ENCODE data around the gene POU2AF3.

The POU2AF3 gene

GRCh38 chr11:111329306-111330204, 31.2 kb downstream of the POU2AF3 start:
- DNase-seq = no peak

DNA sequence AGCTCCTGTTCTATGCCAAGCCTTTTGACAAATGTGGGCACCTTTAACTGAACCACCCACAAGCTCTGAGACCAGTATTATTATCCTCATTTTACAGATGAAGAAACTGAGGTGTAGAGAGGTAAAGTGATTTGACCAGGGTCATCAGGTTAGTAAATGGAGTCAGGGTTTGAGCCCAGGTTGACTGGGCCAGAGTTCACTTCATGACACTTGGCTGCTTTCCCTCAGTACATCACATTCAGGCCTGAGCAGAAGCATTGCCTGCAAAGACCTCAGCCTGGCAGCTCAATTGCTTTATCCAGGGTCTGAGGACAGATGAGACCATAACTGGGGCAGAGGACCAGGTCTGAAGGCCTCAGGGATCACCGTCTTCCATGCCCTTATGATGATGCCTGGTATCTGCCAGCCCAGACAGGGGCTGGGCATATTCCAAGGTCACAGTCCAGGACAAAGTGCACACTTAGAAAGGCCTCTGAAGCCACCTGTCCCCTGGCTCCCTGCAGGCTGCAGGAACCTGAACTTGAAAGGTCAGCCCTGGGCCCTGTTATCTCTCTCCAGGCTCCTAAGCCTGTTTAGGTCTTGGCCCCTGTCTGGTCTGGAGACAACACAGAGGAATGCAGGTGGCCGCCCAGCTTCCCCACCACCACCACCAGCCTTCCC, 32.0 kb downstream of the POU2AF3 start:
- no peak for DNase-seq

- DNase-seq = no peak
Observed at GRCh38 chr11:111331711-111332479, 33.5 kb downstream of the POU2AF3 start.

DNA sequence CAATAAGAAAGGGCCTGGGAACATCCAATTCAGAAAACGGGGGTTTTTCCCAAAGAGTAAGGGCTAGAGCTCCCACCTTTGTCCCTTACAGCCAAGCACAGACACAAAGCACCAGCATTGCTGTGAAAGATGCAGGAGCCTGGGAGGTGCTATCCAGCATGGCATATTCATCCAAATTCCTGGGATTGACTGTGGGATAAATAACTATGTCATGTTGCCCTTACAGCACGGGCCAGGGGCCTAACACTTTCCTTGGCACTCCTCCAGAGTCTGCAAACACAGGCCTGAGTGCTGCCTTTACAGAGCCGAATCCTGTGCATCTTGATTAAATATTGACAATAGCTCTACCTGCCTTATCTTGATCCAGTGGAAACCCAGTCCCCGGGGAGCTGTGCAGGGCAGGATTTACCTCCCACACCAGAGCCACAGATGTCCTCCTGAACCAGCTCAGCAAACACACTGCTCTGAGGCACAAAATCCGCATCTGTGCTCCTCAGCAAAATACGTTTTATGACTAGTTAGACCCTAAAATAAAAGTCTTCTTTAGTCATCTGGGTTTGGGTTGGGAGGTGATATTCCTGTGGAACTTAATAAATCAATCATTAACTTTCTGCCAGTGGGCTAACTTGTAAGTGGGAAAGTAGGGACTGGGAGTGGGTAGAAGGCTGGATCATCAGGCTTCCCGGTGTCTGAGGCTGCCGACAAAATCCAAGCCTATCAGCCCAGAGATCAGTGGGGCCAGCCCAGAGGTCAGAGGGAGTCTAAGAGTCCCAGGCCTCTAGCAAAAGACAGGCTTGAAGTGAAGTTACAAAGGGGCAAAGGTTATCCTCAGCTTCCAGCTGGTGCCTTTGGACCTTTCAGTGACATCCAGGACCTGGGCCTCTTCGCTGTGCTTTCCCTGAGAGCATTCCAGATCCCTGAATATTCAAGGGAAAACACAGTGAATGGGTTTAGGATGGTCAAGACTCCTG, 36.5 kb downstream of the POU2AF3 start:
- DNase-seq = no peak

- no peak for DNase-seq
Observed at GRCh38 chr11:111335549-111335948, 37.2 kb downstream of the POU2AF3 start.

GRCh38 chr11:111336062-111336461, 37.7 kb downstream of the POU2AF3 start:
- DNase-seq = no peak

DNA sequence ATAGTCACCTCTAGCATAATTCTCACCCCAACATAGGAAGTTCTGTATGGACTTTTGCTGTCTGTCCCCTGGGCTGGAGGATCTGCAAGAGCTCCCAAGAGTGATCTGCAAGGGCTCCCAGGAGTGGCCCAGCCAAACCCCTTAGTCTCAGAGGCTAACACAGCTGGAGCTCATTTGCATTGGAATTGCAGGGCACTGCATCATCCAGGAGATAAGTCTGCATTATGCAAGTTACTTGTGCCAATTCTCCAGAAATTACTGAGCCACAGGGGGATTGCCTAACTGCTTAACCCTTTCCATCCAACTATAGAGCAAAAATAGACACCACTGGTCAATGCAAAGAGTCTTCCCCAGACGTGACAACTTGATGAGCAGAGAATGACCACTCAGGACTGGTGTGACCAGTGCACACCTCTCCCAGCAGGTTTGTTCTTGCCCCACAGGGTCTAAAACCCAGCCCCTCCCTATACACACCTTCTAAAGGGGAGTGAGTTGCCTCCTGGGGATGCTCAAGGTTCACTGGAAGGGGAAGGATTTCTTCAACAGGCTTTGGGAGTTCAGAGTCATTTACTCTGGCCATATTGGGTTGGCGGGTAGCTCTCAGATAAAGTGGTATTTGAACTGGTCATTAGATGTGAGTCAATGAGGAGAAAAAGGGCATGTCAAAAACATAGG, 38.4 kb downstream of the POU2AF3 start:
- no peak for DNase-seq

- no peak for DNase-seq
Observed at GRCh38 chr11:111339758-111340388, 41.5 kb downstream of the POU2AF3 start.

- no peak for DNase-seq
Observed at GRCh38 chr11:111342329-111342728, 44.0 kb downstream of the POU2AF3 start.

DNA sequence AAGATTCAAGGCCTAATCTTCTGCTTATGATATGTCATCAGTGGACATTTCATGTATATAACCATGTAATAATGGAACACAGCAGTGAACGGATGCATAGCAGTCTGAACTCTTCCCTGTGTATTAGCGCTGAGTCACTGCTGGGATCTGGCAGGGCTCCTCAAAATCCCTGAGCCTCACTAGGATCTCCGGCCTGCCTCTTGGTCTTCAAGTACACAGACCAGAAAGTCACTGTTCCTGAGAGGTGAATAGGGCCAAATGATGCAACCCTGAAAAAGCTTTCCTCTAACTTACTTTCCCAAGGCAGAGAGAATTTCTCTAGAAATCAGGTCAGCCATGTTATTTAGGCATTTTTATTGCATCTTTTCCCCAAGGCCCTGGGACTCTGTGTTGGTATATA, 45.7 kb downstream of the POU2AF3 start:
- DNase-seq = no peak

GRCh38 chr11:111347002-111347722, 48.8 kb downstream of the POU2AF3 start:
- DNase-seq = no peak

- DNase-seq = no peak
Observed at GRCh38 chr11:111347723-111348115, 49.4 kb downstream of the POU2AF3 start.

DNA sequence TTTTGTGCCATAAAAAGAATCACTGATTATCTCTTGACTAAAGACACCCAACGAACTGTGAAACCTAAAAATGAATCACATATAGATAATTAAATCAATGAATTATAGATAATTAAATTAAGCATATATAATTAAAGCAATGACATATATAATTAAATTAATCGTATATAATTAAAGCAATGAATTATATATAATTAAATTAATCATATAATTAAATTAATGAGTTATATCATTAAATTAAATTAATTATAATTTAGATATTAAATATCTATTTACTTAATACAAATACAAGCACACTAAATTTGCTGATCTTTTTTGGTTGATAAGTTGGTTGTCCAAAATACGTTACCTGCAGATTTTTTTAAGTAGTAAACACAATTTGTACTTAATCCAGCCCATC, 49.8 kb downstream of the POU2AF3 start:
- no peak for DNase-seq

DNA sequence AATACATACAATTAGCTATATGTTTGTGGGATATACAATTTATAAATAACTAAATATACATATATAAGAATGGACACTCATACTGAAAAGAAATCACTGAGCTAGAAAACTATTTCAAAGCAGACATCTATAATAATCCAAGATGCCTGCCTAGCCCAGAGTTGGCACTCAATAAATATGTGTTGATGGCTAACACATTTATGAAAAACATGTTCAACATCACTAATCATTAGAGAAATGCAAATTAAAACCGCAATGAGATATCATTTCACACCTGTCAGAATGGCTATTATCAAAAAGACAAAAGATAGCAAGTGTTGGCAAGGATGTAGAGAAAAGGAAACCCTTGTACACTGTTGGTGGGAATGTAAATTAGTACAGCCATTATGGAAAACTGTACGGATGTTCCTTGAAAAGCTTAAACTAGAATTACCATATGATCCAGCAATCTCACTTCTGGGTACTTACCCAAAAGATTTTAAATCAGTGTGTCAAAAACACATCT, 50.9 kb downstream of the POU2AF3 start:
- DNase-seq = no peak

DNA sequence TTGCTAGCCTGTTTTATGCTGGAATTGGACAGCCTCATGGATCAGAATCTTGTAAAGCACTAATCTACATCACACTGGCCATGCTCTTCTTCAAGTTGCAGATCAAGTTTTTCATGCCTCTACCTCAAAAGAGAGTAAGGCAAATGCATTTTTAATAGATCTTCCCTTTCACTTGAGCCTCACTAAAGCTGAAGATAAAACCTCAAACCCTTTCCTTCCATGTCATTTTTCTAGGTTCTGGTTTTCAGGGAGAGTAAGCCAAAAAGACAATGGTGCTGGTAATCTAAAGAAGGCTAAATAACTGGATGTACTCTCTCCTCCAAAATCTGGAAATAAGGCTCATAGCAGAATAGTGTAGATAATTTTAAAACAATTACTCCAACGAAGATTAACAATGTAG, 52.5 kb downstream of the POU2AF3 start:
- no peak for DNase-seq

GRCh38 chr11:111351374-111352055, 53.2 kb downstream of the POU2AF3 start:
- no peak for DNase-seq

DNA sequence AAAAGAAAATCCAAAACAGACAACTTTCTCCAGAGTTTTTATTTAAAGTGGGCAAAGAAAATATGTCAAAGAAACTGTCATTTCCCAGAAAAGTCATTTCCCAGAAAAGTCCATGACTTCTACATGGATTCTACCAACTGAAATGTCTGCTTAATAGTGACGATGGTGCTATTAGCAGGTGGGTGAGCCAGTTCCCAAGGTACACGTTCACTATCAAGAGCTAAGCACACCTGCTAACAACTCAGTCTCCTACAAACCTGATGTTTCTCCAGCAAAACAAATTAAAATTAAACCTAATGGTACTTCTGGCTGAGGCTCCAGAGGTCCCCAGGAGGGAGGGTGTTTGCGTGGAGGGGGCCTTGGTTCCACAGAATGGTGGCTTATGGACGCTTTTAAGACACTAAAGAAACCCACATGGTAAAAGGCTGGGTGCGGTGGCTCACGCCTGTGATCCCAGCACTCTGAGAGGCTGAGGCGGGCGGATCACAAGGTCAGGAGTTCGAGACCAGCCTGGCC, 53.9 kb downstream of the POU2AF3 start:
- no peak for DNase-seq

DNA sequence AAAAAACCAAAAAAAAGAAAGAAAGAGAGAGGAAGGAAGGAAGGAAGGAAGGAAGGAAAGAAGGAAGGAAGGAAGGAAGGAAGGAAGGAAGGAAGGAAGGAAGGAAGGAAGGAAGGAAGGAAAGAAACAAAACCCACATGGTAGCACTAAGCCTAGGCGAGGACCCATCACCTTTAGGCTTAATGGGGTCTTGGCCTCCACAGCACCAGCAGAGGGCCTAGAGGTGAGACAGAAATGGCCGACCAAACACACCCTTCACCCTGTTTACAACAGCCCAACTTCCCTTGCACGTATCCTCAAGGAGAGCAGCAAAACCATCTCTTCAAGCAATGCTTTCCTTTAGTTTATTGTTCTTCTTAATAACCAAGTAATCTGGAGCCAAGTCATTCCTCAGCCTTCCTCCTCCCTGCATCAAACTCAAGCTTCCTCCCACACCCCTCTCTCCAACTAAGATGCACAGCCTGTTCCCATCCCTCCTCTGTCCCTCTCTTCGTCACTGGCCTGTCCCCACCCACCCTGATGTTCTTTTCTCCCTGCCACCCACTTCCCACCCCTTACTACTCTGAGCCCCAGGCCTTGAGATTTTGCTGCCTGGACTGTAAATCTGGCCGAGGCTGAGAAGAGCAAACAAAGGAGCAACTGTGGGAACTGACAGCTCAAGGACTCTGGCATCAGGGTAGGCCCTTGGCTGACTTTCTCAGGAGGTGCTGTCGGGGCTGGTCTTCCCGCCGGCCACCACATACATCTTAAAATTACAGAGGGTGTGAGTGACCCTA, 54.8 kb downstream of the POU2AF3 start:
- no peak for DNase-seq
